GM19397 (cell line): ENCODE results near the gene AZIN2.
"Not testable (repeated sequence)": the region's sequence is repeated elsewhere in the genome, so short reads cannot be mapped to it uniquely, and the experiment has no call there.

Experiments
- ATAC-seq: cut with Tn5 transposase; IDR thresholded peaks from one replicate; pipeline ENCODE4 v1.9.1; 2021; ENCODE audit warnings: mild to moderate bottlenecking, moderate library complexity; ENCODE audit not compliant: unreplicated experiment

Gene AZIN2

DNA sequence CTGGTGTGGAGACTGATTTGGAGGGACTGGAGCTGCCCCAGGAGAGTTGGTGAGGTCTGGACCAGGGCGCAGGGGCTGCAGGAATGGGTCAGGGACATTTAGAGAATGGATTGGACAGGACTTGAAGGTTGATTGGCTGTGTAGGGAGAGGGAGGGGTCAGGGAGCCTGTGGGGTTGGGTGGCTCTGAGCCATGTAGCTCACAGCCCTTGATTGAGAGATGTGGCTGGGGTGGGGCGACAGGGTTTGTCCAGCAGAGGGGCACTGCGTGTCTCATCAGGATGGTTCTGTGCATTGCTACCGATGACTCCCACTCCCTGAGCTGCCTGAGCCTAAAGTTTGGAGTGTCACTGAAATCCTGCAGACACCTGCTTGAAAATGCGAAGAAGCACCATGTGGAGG lies 12.1 kb downstream of the AZIN2 start:
- no peak for ATAC-seq

DNA sequence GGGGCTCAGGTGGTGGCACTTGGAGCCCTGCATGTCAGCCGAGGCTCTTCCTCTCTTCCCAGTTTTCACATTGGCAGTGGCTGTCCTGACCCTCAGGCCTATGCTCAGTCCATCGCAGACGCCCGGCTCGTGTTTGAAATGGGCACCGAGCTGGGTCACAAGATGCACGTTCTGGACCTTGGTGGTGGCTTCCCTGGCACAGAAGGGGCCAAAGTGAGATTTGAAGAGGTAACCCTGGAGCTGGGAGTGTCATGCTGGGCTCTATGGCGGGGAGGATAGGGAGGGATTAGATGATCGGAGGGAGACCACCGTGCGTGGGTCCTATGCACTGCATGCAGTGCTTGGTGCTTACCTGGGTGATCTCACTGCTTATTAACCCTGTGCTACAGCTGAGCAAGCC lies 13.5 kb downstream of the AZIN2 start:
- no peak for ATAC-seq

DNA sequence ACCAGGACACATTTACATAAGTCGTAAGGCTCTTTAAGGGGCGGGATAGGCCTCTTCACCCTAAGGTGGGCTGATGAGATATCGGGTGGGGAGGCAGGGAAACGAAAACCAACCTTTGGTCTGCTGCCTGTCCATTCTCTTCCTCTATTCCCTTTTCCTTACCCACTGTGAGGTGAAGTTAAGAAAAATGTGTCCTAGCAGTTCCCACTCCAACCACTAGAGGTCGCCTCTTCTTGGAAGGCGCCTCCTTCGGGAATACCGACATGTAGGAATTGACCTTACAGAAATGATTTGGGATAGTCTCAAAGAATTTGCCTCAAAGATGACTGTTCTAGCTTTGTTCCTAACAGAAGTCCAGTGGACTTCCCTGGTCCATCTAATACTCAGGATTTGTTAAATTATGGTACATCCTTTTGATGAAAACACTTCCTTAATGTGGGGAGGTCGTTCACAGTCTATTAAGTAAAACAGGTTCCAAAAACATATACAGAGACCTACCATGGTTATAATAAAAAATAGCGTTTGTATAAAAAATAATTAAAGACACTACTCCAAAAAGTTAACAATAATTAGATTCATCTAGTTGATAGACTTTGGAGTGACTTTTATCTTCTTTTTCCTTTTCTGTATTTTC lies 14.1 kb downstream of the AZIN2 start:
- no peak for ATAC-seq

DNA sequence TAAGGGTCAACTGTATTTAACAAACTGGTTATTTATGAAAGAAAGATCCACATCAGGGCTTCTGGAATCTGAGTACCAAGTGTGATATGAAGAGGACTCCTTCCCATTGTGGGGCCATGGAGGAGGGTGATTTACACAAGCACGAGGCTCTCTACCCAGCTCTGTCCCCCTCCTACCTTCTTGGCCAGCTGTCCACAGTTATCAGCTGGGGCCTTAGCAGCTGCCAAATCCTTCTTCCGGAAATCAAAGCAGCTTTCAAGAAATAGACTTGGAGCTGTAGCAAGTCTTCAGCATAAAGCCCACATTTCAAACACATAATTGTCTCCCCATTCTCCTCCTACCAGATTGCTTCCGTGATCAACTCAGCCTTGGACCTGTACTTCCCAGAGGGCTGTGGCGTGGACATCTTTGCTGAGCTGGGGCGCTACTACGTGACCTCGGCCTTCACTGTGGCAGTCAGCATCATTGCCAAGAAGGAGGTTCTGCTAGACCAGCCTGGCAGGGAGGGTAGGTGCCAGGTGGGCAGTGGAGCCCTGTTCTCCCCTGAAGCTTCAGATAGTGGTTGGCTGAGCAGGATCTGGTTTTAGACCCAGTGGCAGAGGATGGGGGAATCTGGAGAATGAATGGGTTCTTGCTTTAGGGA lies 15.5 kb downstream of the AZIN2 start:
- ATAC-seq, result no peak

DNA sequence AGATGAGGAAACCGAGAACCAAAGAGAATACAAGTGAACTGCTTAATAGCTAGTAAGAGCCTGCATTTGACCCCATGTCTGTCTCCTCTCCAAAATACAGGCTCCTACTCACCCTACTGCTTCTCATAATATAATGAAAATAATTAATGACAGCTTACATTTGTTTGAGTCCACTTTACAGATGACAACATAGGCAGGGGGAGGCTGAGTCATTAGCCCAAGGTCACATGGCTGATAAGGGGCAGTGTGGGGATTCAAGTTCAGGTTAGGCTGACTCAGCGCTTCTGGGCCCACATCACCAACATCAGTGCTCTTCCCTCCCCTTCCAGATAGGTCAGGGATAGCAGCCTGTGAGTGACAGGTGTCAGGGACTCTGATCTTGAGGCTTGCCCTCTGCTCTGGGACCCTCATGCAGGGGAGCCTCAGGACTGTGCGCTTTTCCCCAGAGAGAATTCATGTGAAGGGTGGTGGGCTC lies 16.2 kb downstream of the AZIN2 start:
- ATAC-seq, result no peak

DNA sequence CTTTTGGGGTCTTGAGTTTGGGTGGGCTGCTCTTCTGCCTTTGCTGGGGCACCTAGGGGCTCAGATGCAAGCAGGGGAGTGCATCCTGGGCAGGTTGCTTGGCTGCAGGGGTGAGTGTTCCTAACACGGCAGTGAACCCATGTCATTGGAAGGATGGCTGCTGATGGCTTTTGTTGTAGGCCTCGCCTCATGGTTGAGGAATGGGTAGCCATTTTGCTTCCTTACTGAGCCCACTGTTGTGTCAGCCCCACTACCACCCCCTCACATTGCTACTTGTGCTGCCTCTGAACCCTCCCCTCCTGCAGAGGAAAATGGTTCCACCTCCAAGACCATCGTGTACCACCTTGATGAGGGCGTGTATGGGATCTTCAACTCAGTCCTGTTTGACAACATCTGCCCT lies 16.8 kb downstream of the AZIN2 start:
- no peak for ATAC-seq

DNA sequence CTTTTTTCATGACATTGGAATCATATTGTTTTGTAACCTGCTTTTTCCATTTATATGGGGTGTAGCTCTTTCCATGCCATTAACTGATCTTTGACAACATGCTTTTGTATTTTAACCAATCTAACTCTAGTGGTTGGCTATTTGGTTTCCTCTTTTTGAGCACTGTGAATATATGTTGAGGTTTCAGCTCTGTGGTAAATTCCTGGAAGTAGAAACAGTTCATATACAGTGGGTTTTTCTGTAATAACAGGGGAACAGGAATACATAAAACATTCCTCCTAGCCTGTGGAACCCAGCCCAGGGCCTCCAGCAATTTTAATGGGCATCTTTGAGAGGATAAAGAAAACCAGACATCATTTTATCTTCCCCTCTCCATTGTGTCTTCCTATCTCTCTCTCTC lies 17.4 kb downstream of the AZIN2 start:
- ATAC-seq, result no peak

DNA sequence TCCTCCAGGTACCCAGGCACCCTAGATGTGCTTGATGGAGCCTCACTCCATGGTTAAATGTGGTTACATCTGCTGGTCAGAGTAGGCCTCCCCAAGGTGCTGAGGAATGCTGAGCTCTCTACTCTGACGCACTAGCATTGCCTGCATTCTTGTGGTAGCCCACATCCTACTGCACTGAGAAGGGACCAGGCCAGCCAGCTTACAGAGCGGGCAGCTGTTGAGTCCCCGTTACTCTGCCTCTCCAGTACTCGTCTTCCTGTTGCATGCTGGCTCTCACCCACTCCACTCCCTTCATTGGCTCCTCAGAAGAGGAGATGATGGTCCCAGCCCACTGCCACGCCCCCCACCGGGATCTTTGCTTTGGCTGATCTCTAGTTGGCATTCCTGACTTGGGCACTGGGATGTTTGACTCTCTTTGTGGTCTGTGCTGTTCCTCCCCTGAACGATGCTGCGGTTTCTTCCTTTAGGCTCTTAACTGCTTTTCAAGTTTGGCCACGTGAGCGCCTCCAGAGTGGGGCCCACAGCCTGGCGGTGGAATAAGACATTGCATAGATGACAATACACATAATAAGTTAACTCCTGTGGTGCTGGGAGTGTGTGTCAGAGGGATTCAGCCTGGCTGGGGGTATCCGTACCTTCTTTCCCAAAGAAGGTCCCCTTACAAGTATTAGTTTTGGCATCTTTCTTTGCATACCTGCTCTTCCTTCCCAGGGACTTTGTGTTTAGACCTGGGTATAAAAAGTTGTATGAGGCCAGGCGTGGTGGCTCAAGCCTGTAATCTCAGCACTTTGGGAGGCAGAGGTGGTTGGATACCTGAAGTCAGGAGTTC lies 18.6 kb downstream of the AZIN2 start:
- ATAC-seq, result peak; percentile 79

DNA sequence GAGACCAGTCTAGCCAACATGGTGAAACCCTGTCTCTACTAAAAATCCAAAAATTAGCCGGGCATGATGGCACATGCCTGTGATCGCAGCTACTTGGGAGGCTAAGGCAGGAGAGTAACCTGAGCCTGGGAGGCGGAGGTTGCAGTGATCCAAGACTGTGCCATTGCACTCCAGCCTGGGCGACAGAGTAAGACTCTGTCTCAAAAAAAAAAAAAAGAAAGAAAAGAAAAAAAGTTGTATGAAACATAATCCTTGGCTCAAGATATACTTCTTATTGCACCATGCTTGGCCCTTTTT lies 19.1 kb downstream of the AZIN2 start:
- ATAC-seq, result not testable (repeated sequence)

DNA sequence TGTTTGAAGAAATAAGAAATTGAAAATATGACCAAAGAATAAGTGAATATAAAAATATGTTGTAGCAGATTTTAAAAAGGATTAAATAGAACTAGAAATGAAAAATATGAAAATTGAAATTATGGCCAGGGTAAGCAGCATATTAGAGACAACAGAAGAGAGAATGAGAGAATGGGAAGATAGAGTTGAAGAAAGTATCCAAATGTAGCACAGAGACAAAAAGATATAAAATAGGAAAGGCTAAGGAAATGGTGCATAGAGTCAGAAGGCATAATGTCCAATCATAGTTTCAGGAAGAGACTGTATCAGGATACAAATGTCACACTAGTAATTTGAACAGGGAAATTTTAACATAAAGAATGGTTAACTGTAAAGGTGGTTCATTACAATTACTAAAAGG lies 29.5 kb downstream of the AZIN2 start:
- ATAC-seq, result no peak

DNA sequence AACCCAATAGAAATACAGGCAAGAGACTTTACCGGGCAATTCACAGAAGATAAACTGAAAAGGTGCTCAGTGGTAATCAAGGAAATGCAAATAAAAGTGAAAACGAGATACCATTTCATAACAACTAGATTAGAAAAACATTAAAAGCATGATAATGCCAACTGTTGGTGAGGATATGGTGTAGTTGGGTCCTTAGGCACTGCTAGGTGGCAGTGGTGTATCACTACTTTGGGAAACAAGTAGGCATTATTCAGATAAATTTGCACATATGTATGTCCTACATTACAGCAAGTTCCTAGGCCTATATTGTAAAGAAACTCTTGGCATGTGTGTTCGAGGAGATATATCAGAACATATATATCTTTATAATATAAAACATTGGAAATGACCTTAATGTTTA lies 31.0 kb downstream of the AZIN2 start:
- no peak for ATAC-seq

DNA sequence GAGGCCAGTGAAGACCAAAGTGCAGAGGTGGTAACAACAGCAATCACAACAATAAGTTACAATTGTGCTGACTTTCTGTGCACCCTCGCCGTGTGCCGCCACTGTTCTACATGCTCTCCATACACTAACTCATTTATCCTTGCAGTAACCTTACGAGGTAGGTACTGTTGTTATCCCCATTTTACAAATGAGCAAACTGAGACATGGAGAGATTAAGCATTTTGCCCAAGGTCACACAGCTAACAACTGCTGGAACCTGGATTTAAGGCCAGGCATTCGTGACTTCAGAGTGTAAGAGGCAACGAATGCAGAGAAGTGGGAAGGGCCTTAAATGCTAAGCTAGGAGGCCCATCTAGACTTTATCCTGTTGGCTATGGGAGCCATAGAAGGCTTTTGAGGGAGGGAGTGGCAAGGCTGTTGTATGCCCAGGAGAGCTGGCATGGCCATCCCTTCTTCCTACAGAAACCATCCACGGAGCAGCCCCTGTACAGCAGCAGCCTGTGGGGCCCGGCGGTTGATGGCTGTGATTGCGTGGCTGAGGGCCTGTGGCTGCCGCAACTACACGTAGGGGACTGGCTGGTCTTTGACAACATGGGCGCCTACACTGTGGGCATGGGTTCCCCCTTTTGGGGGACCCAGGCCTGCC lies 36.6 kb downstream of the AZIN2 start:
- ATAC-seq, result no peak

DNA sequence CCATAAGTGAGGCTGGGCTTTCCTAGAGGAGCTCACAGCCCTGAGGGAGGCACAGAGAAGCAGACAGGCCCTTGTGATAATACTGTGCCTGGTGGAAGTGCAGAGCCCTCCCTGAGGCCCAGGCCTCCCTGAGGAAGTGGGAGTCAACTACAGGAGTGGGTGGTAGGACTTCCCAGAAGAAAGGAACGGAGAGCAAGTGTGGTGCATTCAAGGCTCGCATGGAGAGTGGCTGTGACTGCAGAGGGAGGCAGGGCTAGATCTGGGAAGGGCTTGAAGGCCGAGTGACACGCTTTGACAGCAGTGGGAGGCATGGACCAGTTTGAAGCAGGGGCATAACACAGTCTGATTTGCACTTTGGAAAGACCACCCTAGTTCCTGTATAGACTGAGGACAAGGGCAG lies 37.3 kb downstream of the AZIN2 start:
- ATAC-seq, result no peak

DNA sequence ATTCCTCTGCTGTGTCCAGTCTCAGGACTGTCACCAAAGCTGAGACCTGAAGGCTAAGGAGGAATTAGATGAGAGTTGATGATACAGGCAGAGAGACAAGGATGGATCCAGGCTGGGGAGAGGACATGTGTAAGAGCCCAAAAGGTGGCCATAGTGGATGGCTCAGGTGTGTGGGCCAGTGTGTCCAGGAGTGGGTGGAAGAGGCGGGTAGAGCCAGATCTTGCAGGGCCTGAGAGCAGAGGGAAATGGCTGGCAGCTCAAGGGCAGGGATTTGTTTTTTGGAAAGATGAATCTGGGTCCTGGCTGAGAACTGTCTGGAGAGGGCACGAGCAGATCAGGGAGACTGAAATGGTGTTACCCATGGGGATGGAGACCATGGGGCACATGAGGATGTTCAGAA lies 38.1 kb downstream of the AZIN2 start:
- no peak for ATAC-seq

DNA sequence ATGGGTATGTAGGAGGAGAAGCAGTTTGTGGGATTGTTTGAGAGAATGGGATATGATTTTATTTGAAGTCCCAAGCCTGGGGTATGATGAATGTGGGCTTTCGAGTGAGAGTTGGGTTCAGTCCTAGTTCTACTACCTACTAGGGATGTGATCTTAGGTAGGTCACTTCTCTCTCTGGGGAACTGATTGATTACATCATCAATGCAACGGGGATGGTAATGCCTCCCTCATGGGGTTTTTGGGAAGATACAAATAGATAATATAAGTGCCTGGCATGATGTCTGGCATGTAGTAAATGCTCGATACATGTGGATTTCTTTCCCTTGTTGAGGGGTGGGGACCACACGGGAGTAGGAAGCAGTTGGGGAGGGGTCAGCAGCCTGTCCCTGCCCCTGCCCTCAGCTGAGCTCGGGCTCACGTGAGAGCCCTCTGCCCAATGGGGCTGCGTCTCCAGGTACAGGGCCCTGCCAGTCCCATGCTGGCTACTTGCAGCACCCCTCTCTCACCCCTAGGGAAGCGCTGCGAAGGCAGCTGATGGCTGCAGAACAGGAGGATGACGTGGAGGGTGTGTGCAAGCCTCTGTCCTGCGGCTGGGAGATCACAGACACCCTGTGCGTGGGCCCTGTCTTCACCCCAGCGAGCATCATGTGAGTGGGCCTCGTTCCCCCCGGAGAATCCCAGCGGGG lies 38.7 kb downstream of the AZIN2 start:
- no peak for ATAC-seq

DNA sequence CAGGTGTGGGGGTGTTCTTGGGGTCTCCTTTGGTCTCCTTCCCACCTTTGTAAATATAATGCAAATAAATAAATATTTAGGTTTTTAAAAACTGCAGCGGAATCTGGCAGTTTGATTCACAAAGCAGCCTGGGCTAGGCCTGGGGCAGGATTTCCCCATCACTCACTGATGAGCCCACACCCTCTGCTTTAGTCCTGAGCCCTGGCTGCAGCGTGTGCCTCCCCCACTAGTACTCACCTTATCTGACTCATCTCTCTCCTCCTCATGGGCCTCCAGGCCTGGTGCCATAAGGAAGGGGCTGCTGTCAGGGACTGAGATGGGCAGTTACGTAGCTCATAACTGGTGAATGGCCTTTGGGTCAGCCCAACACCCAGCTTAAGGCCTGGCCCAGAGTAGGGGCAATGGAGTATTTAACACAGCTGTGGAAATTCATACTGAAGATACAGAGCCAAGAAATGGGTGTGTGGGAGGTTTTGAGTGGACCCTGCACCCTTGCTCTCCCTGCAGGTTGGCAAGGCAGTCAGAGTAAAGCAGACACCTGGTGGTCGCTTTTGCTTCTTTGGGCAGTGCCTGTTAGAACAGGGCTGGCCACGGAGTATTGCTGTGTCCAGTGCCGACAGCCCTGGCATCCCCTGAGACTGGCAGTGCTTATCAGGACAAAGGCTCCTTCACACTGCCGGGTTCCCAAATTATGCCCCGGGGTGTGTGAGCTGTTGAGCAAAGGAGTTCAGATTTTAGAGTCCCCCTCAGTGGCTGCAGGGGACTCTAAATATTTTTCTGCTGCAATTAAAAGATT lies 39.7 kb downstream of the AZIN2 start:
- ATAC-seq, result no peak

DNA sequence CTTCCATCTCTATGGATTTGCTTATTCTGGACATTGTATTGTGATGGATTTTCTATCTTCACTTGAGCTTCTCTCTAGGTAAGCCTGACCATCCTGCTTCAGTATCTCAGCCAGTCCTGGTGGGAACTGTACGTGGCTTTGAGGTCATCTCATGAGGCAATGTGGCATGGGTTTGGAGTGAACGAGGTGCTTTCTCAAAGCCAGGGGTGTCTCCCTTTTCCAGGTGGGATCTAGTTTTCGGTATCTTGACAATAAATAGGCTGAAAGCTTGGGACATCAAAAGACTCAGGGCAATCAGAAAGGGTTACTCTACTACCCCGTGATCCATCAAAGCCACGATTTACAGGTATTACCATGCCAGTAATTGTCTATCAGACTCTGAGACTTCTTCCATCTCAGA lies 40.8 kb downstream of the AZIN2 start:
- ATAC-seq, result no peak

DNA sequence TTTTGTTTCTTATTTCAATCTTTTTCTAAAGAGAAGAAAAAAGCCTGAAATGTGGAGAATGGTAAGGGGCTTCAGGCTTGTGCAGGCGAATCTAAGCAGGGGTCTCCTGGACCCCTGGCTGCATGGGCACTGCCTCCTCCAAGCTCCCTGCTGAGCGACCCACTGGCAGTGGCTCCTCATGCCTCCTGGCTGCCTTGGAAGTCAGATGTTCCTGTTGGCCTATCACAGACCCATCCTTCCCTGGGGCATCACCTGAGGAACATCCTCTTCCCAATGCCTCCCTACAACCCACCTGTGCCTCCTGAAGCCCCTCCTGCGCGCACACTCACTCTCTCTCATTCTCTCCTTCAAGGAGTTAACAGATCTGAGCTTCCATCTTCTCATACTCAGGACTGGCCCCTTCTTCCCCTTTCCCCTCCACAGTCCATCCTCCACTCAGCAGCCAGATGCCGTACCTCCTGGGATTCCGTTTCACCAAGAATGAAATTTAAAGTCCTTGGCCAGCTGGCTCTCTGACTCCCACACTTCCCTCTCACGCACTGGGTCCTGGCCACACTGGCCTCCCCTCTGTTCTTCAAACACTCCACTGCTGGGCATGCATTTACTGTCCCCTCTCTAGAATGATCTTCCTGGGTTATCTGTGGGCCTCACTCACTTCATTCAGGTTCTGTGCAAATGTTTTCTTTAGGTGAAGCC lies 41.7 kb downstream of the AZIN2 start:
- ATAC-seq, result no peak

DNA sequence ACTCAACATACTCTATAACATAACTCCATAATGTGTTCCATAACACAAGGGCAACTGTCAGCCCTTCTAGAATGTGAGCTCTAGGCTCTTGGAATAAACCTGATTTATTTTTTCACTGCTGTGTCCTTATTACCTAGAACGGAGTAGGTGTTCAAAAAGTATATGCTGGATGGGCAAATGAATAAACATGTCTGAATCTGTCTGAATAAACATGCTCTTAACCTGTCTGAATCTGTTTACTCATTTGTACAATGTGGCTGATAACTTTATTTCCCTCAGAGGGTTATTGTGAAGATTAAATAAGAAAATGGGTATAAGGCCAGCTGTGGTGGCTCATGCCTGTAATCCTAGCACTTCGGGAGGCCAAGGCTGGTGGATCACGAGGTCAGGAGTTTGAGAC lies 42.3 kb downstream of the AZIN2 start:
- no peak for ATAC-seq

DNA sequence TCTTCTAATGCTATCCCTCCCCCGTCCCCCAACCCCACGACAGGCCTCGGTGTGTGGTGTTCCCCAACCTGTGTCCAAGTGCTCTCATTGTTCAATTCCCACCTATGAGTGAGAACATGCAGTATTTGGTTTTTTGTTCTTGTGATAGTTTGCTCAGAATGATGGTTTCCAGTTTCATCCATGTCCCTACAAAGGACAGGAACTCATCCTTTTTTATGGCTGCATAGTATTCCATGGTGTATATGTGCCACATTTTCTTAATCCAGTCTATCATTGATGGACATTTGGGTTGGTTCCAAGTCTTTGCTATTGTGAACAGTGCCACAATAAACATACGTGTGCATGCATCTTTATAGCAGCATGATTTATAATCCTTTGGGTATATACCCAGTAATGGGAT lies 43.7 kb downstream of the AZIN2 start:
- ATAC-seq, result not testable (repeated sequence)
